Measurements from ENCODE around the gene ATP8B2.
"Not testable (repeated sequence)": the region's sequence is repeated elsewhere in the genome, so short reads cannot be mapped to it uniquely, and the experiment has no call there.

Gene ATP8B2

GRCh38 chr1:154330669-154331068, 5.3 kb downstream of the ATP8B2 start:
- TF ChIP-seq POLR2A (IDR thresholded peaks at IDR 0.05; ENCODE audit: low read length) (no peak), GATA1 (IDR thresholded peaks at IDR 0.05; ENCODE audit: low read depth, low read length) (no peak)
- no peak for DNase-seq

GRCh38 chr1:154334079-154335024, 9.0 kb downstream of the ATP8B2 start:
- TF ChIP-seq POLR2A (IDR thresholded peaks at IDR 0.05; ENCODE audit: low read length) (no peak), GATA1 (IDR thresholded peaks at IDR 0.05; ENCODE audit: low read depth, low read length) (no peak)
- no peak for DNase-seq

GRCh38 chr1:154335025-154335714, 9.8 kb downstream of the ATP8B2 start:
- DNase-seq, result peak; percentile 85 to 92
- no peak for TF ChIP-seq GATA1 (IDR thresholded peaks at IDR 0.05; ENCODE audit: low read depth, low read length)
- no peak for TF ChIP-seq POLR2A (IDR thresholded peaks at IDR 0.05; ENCODE audit: low read length)

GRCh38 chr1:154337253-154337894, 12.0 kb downstream of the ATP8B2 start:
- no peak for TF ChIP-seq GATA1 (IDR thresholded peaks at IDR 0.05; ENCODE audit: low read depth, low read length)
- TF ChIP-seq POLR2A (IDR thresholded peaks at IDR 0.05; ENCODE audit: low read length), result no peak
- DNase-seq, result no peak

- no peak for DNase-seq
- TF ChIP-seq GATA1 (IDR thresholded peaks at IDR 0.05; ENCODE audit: low read depth, low read length) (no peak), POLR2A (IDR thresholded peaks at IDR 0.05; ENCODE audit: low read length) (no peak)
These were observed 13.6 kb downstream of the ATP8B2 start for GRCh38 chr1:154338875-154339274.

GRCh38 chr1:154341366-154341765, 16.0 kb downstream of the ATP8B2 start:
- not testable (repeated sequence) for DNase-seq

GRCh38 chr1:154342132-154342531, 16.8 kb downstream of the ATP8B2 start:
- DNase-seq, result peak in 1 of 2 experiments; percentile 37
- TF ChIP-seq POLR2A (IDR thresholded peaks at IDR 0.05; ENCODE audit: low read length) (no peak), GATA1 (IDR thresholded peaks at IDR 0.05; ENCODE audit: low read depth, low read length) (no peak)

- TF ChIP-seq GATA1 (IDR thresholded peaks at IDR 0.05; ENCODE audit: low read depth, low read length), result no peak
- TF ChIP-seq POLR2A (IDR thresholded peaks at IDR 0.05; ENCODE audit: low read length), result no peak
- no peak for DNase-seq
These were observed 17.6 kb downstream of the ATP8B2 start for GRCh38 chr1:154342836-154343472.

- TF ChIP-seq GATA1 (IDR thresholded peaks at IDR 0.05; ENCODE audit: low read depth, low read length) (no peak), POLR2A (IDR thresholded peaks at IDR 0.05; ENCODE audit: low read length) (no peak)
- peak; percentile 80 to 84 for DNase-seq
These were observed 19.9 kb downstream of the ATP8B2 start for GRCh38 chr1:154344977-154345837.

- TF ChIP-seq POLR2A (IDR thresholded peaks at IDR 0.05; ENCODE audit: low read length), result no peak
- TF ChIP-seq GATA1 (IDR thresholded peaks at IDR 0.05; ENCODE audit: low read depth, low read length), result no peak
- no peak for DNase-seq
These were observed 21.1 kb downstream of the ATP8B2 start for GRCh38 chr1:154346276-154346917.

GRCh38 chr1:154347961-154348360, 22.6 kb downstream of the ATP8B2 start:
- DNase-seq, result no peak
- TF ChIP-seq GATA1 (IDR thresholded peaks at IDR 0.05; ENCODE audit: low read depth, low read length) (no peak), POLR2A (IDR thresholded peaks at IDR 0.05; ENCODE audit: low read length) (no peak)

- peak; percentile 70 to 71 for DNase-seq
- TF ChIP-seq GATA1 (IDR thresholded peaks at IDR 0.05; ENCODE audit: low read depth, low read length), result no peak
- TF ChIP-seq POLR2A (IDR thresholded peaks at IDR 0.05; ENCODE audit: low read length), result no peak
These were observed 23.2 kb downstream of the ATP8B2 start for GRCh38 chr1:154348429-154349076.

Measured in erythroblast (primary cell).